Measurements from ENCODE around the gene PDS5B. TPM values are rescaled to one million over a fixed set of nuclear protein-coding genes. Genes with fewer than 3 reads are reported as not detected.

PDS5B gene
- total and polyA plus RNA-seq, 10 of the 15 experiments (the other 5 are each of a cell fraction or from before 2014, with no cell fraction given), result 15.4 to 55.3 (median 30.7) TPM

- no peak for TF ChIP-seq ZBTB33 (IDR thresholded peaks at IDR 0.05)
- no peak for TF ChIP-seq STAT1 (conservative IDR thresholded peaks at IDR 0.05)
- peak; percentile 61; the same call in 1 of the 2 replicates for TF ChIP-seq SMARCA5 (IDR thresholded peaks at IDR 0.05)
- TF ChIP-seq ATF3 (IDR thresholded peaks at IDR 0.05; ENCODE audit: borderline replicate concordance, extremely low read depth, low read depth, low read length), result no peak
- TF ChIP-seq LARP7 (IDR thresholded peaks at IDR 0.05), result no peak
- TF ChIP-seq RFX5 (IDR thresholded peaks at IDR 0.05; ENCODE audit: low read depth, low read length), result no peak
- TF ChIP-seq CREB1 (IDR thresholded peaks at IDR 0.05; ENCODE audit: low read depth), result no peak
- no peak for TF ChIP-seq ATF2 (IDR thresholded peaks at IDR 0.05; ENCODE audit: low read length)
- peak; percentile 13; the same call in 1 of the 2 replicates for TF ChIP-seq RUNX3 (IDR thresholded peaks at IDR 0.05; ENCODE audit: low read length)
- TF ChIP-seq GABPA (IDR thresholded peaks at IDR 0.05; ENCODE audit: low read depth), result no peak
- TF ChIP-seq TARDBP (IDR thresholded peaks at IDR 0.05; ENCODE audit: borderline replicate concordance), result no peak
- peak; percentile 81; the same call in 1 of the 2 replicates for TF ChIP-seq SMC3 (IDR thresholded peaks at IDR 0.05; ENCODE audit: borderline replicate concordance, low read length)
- TF ChIP-seq CTCF (IDR thresholded peaks at IDR 0.05 in 2 of 3, conservative IDR thresholded peaks at IDR 0.05 in 1 of 3; ENCODE audit: control insufficient read depth in 2 of 3, extremely low read depth in 1 of 3, insufficient read depth in 1 of 3, low read depth in 3 of 3, low read length in 3 of 3), result peak; percentile 74 to 83 (median 75)
Measured at GRCh38 chr13:32639502-32640105, 53.4 kb downstream of the PDS5B start (continued).

All from GM12878 (cell line).